ENCODE results near the gene IL19. TPM values are rescaled to one million over a fixed set of nuclear protein-coding genes. Genes with fewer than 3 reads are reported as not detected.
"Not testable (repeated sequence)": the region's sequence is repeated elsewhere in the genome, so short reads cannot be mapped to it uniquely, and the experiment has no call there.

Gene IL19
- total RNA-seq, 2 experiments from 2014 or later = not detected

GRCh38 chr1:206847946-206848345 is 77.4 kb downstream of the IL19 start:
- BruUV-seq (replicated peaks) = no TSS peak
- no peaks in the 10 kb centered on the region for H3K9me2 ChIP-seq (ENCODE audit: insufficient read depth, low read length)
- no peaks in the 10 kb centered on the region for H3K9me3 ChIP-seq (ENCODE audit: low read length)
- H3K4me2 ChIP-seq (ENCODE audit: low read length) = no peak overlapping the region
- H3K4me1 ChIP-seq (ENCODE audit: insufficient read depth, low read length, poor library complexity, severe bottlenecking) = no peaks in the 10 kb centered on the region
- no peaks in the 10 kb centered on the region for H4K20me1 ChIP-seq (ENCODE audit: insufficient read depth, low read length)
- H3K4me3 ChIP-seq (ENCODE audit: low read depth, low read length, poor library complexity, severe bottlenecking) = no peak overlapping the region
- H2AFZ ChIP-seq (ENCODE audit: low read length) = no peak overlapping the region
- CTCF ChIA-PET (ENCODE audit: unreplicated experiment) = no interaction called here
- intact Hi-C loops (cut with micrococcal nuclease; ENCODE audit: unreplicated experiment) = no loop called here
- TF ChIP-seq EZH2phosphoT487 (IDR thresholded peaks at IDR 0.05; ENCODE audit: borderline replicate concordance, low read depth, low read length) (no peak), CTCF (conservative IDR thresholded peaks at IDR 0.05; ENCODE audit: low read length) (no peak)
- DNase-seq (ENCODE audit: low spot score) = no peak
- POLR2A ChIA-PET = interaction anchor here (1.0 kb wide), 1 partner anchor 106 kb away, joined by 3 read pairs; no protein-coding TSS in a partner anchor
- no peaks in the 10 kb centered on the region for H3K79me2 ChIP-seq (ENCODE audit: insufficient read depth, low read depth, low read length)
- no peak overlapping the region for H3K27ac ChIP-seq (ENCODE audit: low read depth, low read length, poor library complexity, severe bottlenecking)
- no peaks in the 10 kb centered on the region for H3K36me3 ChIP-seq (ENCODE audit: insufficient read depth, low read length)

- no peak for DNase-seq (ENCODE audit: low spot score)
- no peak overlapping the region for H3K4me2 ChIP-seq (ENCODE audit: low read length)
- no TSS peak for BruUV-seq (replicated peaks)
- H3K9me2 ChIP-seq (ENCODE audit: insufficient read depth, low read length) = no peaks in the 10 kb centered on the region
- ChIA-PET CTCF (ENCODE audit: unreplicated experiment) (no interaction called here), POLR2A (interaction anchor here (0.7 kb wide), 1 partner anchor 196 kb away, joined by 3 read pairs; no protein-coding TSS in a partner anchor)
- no peaks in the 10 kb centered on the region for H3K79me2 ChIP-seq (ENCODE audit: insufficient read depth, low read depth, low read length)
- no peaks in the 10 kb centered on the region for H3K9me3 ChIP-seq (ENCODE audit: low read length)
- no peak overlapping the region for H2AFZ ChIP-seq (ENCODE audit: low read length)
- no peaks in the 10 kb centered on the region for H3K4me1 ChIP-seq (ENCODE audit: insufficient read depth, low read length, poor library complexity, severe bottlenecking)
- intact Hi-C loops (cut with micrococcal nuclease; ENCODE audit: unreplicated experiment) = no loop called here
- TF ChIP-seq EZH2phosphoT487 (IDR thresholded peaks at IDR 0.05; ENCODE audit: borderline replicate concordance, low read depth, low read length) = no peak
- TF ChIP-seq CTCF (conservative IDR thresholded peaks at IDR 0.05; ENCODE audit: low read length) = no peak
- H3K36me3 ChIP-seq (ENCODE audit: insufficient read depth, low read length) = no peaks in the 10 kb centered on the region
- H3K4me3 ChIP-seq (ENCODE audit: low read depth, low read length, poor library complexity, severe bottlenecking) = no peak overlapping the region
- no peaks in the 10 kb centered on the region for H4K20me1 ChIP-seq (ENCODE audit: insufficient read depth, low read length)
- H3K27ac ChIP-seq (ENCODE audit: low read depth, low read length, poor library complexity, severe bottlenecking) = no peak overlapping the region
Measured at GRCh38 chr1:206850401-206850800, 79.8 kb downstream of the IL19 start.

- H3K79me2 ChIP-seq (ENCODE audit: insufficient read depth, low read depth, low read length) = no peaks in the 10 kb centered on the region
- H3K9me3 ChIP-seq (ENCODE audit: low read length) = no peaks in the 10 kb centered on the region
- no peaks in the 10 kb centered on the region for H4K20me1 ChIP-seq (ENCODE audit: insufficient read depth, low read length)
- no peak overlapping the region for H3K27ac ChIP-seq (ENCODE audit: low read depth, low read length, poor library complexity, severe bottlenecking)
- H3K4me2 ChIP-seq (ENCODE audit: low read length) = no peak overlapping the region
- intact Hi-C loops (cut with micrococcal nuclease; ENCODE audit: unreplicated experiment) = no loop called here
- no peak overlapping the region for H2AFZ ChIP-seq (ENCODE audit: low read length)
- no peaks in the 10 kb centered on the region for H3K36me3 ChIP-seq (ENCODE audit: insufficient read depth, low read length)
- ChIA-PET POLR2A (no interaction called here), CTCF (ENCODE audit: unreplicated experiment) (no interaction called here)
- no peak overlapping the region for H3K4me3 ChIP-seq (ENCODE audit: low read depth, low read length, poor library complexity, severe bottlenecking)
- no peaks in the 10 kb centered on the region for H3K4me1 ChIP-seq (ENCODE audit: insufficient read depth, low read length, poor library complexity, severe bottlenecking)
- BruUV-seq (replicated peaks) = no TSS peak
- no peak for DNase-seq (ENCODE audit: low spot score)
- H3K9me2 ChIP-seq (ENCODE audit: insufficient read depth, low read length) = no peaks in the 10 kb centered on the region
- TF ChIP-seq CTCF (conservative IDR thresholded peaks at IDR 0.05; ENCODE audit: low read length) (no peak), EZH2phosphoT487 (IDR thresholded peaks at IDR 0.05; ENCODE audit: borderline replicate concordance, low read depth, low read length) (no peak)
Measured at GRCh38 chr1:206851341-206852010, 80.9 kb downstream of the IL19 start.

- not testable (repeated sequence) for H3K4me3 ChIP-seq (ENCODE audit: low read depth, low read length, poor library complexity, severe bottlenecking)
- POLR2A ChIA-PET = interaction anchor here (1.5 kb wide), 1 partner anchor 21 kb away, joined by 4 read pairs; no protein-coding TSS in a partner anchor
Measured at GRCh38 chr1:206852662-206853061, 82.1 kb downstream of the IL19 start.

More at GRCh38 chr1:206852662-206853061, 82.1 kb downstream of the IL19 start:
- BruUV-seq (replicated peaks); H3K9me2 ChIP-seq (ENCODE audit: insufficient read depth, low read length); DNase-seq (ENCODE audit: low spot score); H3K36me3 ChIP-seq (ENCODE audit: insufficient read depth, low read length); H4K20me1 ChIP-seq (ENCODE audit: insufficient read depth, low read length); H3K4me2 ChIP-seq (ENCODE audit: low read length); H3K27ac ChIP-seq (ENCODE audit: low read depth, low read length, poor library complexity, severe bottlenecking); H3K79me2 ChIP-seq (ENCODE audit: insufficient read depth, low read depth, low read length); intact Hi-C loops (cut with micrococcal nuclease; ENCODE audit: unreplicated experiment); H3K4me1 ChIP-seq (ENCODE audit: insufficient read depth, low read length, poor library complexity, severe bottlenecking); H2AFZ ChIP-seq (ENCODE audit: low read length); H3K9me3 ChIP-seq (ENCODE audit: low read length): not testable (repeated sequence)
- CTCF ChIA-PET (ENCODE audit: unreplicated experiment) = interaction anchor here (0.6 kb wide), 1 partner anchor 18 kb away, joined by 3 read pairs; no protein-coding TSS in a partner anchor

All from OCI-LY7 (cell line).